Liver (tissue), 3 donors: ENCODE results near the gene SURF1.

Experiments used
- ATF3 ChIP-seq: IDR thresholded peaks from 2 replicates; pipeline ENCODE4 v1.6.1; 2016; ENCODE audit warnings: antibody characterized with exemption
- CTCF ChIP-seq: fragments of 150-350 bp; IDR thresholded peaks from 2 replicates; pipeline ENCODE4 v1.5.1; 2017; ENCODE audit warnings: improper control_type of control experiment, low read depth, low read length; ENCODE audit not compliant: missing input control
- EGR1 ChIP-seq, 2 donors: IDR thresholded peaks; 2 replicates each; pipeline ENCODE4 v1.6.1; 2016 to 2018; ENCODE audit warnings: antibody characterized with exemption in 2 of 2, low read depth in 2 of 2
- FOXA1 ChIP-seq: IDR thresholded peaks from 2 replicates; pipeline ENCODE4 v1.6.1; 2016; ENCODE audit warnings: antibody characterized with exemption
- GABPA ChIP-seq, 2 donors: IDR thresholded peaks in 1 of 2; conservative IDR thresholded peaks in 1 of 2; 2 replicates each; pipeline ENCODE4 v1.6.1; 2016; ENCODE audit warnings: antibody characterized with exemption in 2 of 2, mild to moderate bottlenecking in 1 of 2, moderate library complexity in 1 of 2
- HNF4G ChIP-seq: IDR thresholded peaks from 2 replicates; pipeline ENCODE4 v1.6.1; 2016; ENCODE audit warnings: antibody characterized with exemption
- JUND ChIP-seq, 2 donors: IDR thresholded peaks; 2 replicates each; pipeline ENCODE4 v1.6.1; 2016; ENCODE audit warnings: antibody characterized with exemption in 2 of 2
- RAD21 ChIP-seq, 2 donors: IDR thresholded peaks; 2 replicates each; pipeline ENCODE4 v1.6.1; 2016; ENCODE audit warnings: antibody characterized with exemption in 2 of 2, mild to moderate bottlenecking in 2 of 2
- RXRA ChIP-seq, 2 donors: IDR thresholded peaks; 2 replicates each; pipeline ENCODE4 v1.6.1; 2017 to 2018; ENCODE audit warnings: antibody characterized with exemption in 2 of 2, mild to moderate bottlenecking in 1 of 2
- SP1 ChIP-seq: IDR thresholded peaks from 2 replicates; pipeline ENCODE4 v1.6.1; 2018; ENCODE audit warnings: antibody characterized with exemption, mild to moderate bottlenecking
- TF ChIP-seq, protein P1 (sequence below): IDR thresholded peaks from 2 replicates; pipeline ENCODE4 v1.6.1; 2016; ENCODE audit warnings: antibody characterized with exemption
- TF ChIP-seq, protein P2 (sequence below): IDR thresholded peaks from 2 replicates; pipeline ENCODE4 v1.6.1; 2016; ENCODE audit warnings: antibody characterized with exemption, mild to moderate bottlenecking
- donor health status: healthy.
- donor health status: healthy.

DNA sequence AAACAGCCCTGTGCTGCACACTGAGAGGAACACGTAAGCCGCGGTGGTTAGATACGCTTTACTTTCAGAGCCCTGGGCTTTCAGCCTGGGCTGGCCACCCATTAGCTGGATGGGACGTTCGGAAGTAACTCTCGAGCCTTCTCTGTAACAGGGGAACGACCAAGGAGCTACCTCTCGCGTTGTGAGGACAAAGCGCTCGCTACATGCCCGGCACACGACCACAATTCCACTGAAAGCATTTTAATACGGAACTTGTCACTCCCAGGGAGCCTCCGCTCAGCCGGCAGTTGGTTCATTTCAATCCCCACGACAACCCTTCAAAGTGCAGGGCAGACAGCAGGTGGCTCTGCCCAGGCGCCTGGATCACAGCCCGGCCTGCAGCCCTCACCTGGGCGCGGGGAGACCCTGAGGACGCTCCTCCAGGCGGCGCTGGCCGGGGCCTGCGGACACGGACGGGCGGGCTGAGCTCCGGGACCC, 368 bp downstream of the SURF1 start:
- TF ChIP-seq, protein P1, sequence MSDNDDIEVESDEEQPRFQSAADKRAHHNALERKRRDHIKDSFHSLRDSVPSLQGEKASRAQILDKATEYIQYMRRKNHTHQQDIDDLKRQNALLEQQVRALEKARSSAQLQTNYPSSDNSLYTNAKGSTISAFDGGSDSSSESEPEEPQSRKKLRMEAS = no peak
- no peak for TF ChIP-seq GABPA (IDR thresholded peaks at IDR 0.05 in 1 of 2, conservative IDR thresholded peaks at IDR 0.05 in 1 of 2)
- TF ChIP-seq RAD21 (IDR thresholded peaks at IDR 0.05) = no peak
- TF ChIP-seq CTCF = no peak
- no peak for TF ChIP-seq FOXA1
- TF ChIP-seq, protein P2, sequence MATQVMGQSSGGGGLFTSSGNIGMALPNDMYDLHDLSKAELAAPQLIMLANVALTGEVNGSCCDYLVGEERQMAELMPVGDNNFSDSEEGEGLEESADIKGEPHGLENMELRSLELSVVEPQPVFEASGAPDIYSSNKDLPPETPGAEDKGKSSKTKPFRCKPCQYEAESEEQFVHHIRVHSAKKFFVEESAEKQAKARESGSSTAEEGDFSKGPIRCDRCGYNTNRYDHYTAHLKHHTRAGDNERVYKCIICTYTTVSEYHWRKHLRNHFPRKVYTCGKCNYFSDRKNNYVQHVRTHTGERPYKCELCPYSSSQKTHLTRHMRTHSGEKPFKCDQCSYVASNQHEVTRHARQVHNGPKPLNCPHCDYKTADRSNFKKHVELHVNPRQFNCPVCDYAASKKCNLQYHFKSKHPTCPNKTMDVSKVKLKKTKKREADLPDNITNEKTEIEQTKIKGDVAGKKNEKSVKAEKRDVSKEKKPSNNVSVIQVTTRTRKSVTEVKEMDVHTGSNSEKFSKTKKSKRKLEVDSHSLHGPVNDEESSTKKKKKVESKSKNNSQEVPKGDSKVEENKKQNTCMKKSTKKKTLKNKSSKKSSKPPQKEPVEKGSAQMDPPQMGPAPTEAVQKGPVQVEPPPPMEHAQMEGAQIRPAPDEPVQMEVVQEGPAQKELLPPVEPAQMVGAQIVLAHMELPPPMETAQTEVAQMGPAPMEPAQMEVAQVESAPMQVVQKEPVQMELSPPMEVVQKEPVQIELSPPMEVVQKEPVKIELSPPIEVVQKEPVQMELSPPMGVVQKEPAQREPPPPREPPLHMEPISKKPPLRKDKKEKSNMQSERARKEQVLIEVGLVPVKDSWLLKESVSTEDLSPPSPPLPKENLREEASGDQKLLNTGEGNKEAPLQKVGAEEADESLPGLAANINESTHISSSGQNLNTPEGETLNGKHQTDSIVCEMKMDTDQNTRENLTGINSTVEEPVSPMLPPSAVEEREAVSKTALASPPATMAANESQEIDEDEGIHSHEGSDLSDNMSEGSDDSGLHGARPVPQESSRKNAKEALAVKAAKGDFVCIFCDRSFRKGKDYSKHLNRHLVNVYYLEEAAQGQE = no peak
- no peak for TF ChIP-seq EGR1 (IDR thresholded peaks at IDR 0.05; ENCODE audit: low read depth in 2 of 2)
- TF ChIP-seq HNF4G = no peak
- no peak for TF ChIP-seq JUND (IDR thresholded peaks at IDR 0.05)
- no peak for TF ChIP-seq ATF3
- no peak for TF ChIP-seq SP1
- TF ChIP-seq RXRA (IDR thresholded peaks at IDR 0.05) = no peak
